GM12878 (cell line): ENCODE measurements around the gene DUSP22. TPM values are rescaled to one million over a fixed set of nuclear protein-coding genes. Genes with fewer than 3 reads are reported as not detected.

Source experiments
- HDGF ChIP-seq: fragments of 450-650 bp; IDR thresholded peaks from 2 replicates; pipeline ENCODE4 v1.6.1; 2016; ENCODE audit warnings: antibody characterized with exemption
- JUND ChIP-seq: IDR thresholded peaks from 2 replicates; pipeline ENCODE4 v1.6.1; 2012; ENCODE audit warnings: low read depth, mild to moderate bottlenecking, low read length, improper control_type of control experiment, moderate library complexity
- KLF5 ChIP-seq: fragments of 450-650 bp; IDR thresholded peaks from 2 replicates; pipeline ENCODE4 v1.6.1; 2014; ENCODE audit warnings: mild to moderate bottlenecking; ENCODE audit not compliant: partially characterized antibody
- LARP7 ChIP-seq: fragments of 450-650 bp; IDR thresholded peaks from 2 replicates; pipeline ENCODE4 v1.6.1; 2017; ENCODE audit warnings: mild to moderate bottlenecking
- NFXL1 ChIP-seq: fragments of 450-650 bp; IDR thresholded peaks from 2 replicates; pipeline ENCODE4 v1.6.1; 2017; ENCODE audit warnings: antibody characterized with exemption, mild to moderate bottlenecking, borderline replicate concordance
- NRF1 ChIP-seq: conservative IDR thresholded peaks from 2 replicates; pipeline ENCODE4 v1.6.1; 2011; ENCODE audit warnings: mild to moderate bottlenecking, low read depth, low read length, improper control_type of control experiment
- SUPT20H ChIP-seq: IDR thresholded peaks from 2 replicates; pipeline ENCODE4 v1.6.1; 2011; ENCODE audit warnings: low read depth, mild to moderate bottlenecking, low read length, moderate library complexity, borderline replicate concordance; ENCODE audit not compliant: control insufficient read depth
- ZSCAN29 ChIP-seq: fragments of 450-650 bp; IDR thresholded peaks from 2 replicates; pipeline ENCODE4 v1.6.1; 2017; ENCODE audit warnings: mild to moderate bottlenecking, moderate library complexity
- polyA plus RNA-seq, 11 experiments: library from polyadenylated mRNA; depleted of rRNA in 4 of 11; unstranded in 6 of 11; stranded (reverse) in 5 of 11; fragments of >200 nt; fragmentation: Nextera tagmentation in 4 of 11; fragmentation: Illumina TruSeq in 1 of 11; extraction: Ambion mirVana in 4 of 11; extraction: Trizol in 1 of 11; gene quantifications; 1 replicate in 1 of 11; 2 replicates in 10 of 11; pipeline versions ENCODE4 v1.2.1 to v1.2.3, GENCODE V29; 2011 to 2016; ENCODE audit warnings: inconsistent platforms in 2 of 11, missing spikeins in 2 of 11, low read depth in 1 of 11
- total RNA-seq, 4 experiments: library from RNA; depleted of rRNA in 3 of 4; stranded (reverse); fragments of >200 nt in 3 of 4; fragmentation: Illumina TruSeq in 1 of 4; extraction: Trizol in 1 of 4; gene quantifications; 2 replicates each; pipeline versions ENCODE4 v1.2.1 to v1.2.3, GENCODE V29; 2013 to 2021
- TF ChIP-seq, protein P1 (sequence below): fragments of 450-650 bp; formaldehyde crosslinking; IDR thresholded peaks from 2 replicates; pipeline ENCODE4 v1.4.0; 2022; ENCODE audit warnings: mild to moderate bottlenecking, moderate library complexity

DUSP22 gene
- total and polyA plus RNA-seq, 10 of the 15 experiments (the other 5 are each of a cell fraction or from before 2014, with no cell fraction given) = 78.9 to 156 (median 107) TPM

DNA sequence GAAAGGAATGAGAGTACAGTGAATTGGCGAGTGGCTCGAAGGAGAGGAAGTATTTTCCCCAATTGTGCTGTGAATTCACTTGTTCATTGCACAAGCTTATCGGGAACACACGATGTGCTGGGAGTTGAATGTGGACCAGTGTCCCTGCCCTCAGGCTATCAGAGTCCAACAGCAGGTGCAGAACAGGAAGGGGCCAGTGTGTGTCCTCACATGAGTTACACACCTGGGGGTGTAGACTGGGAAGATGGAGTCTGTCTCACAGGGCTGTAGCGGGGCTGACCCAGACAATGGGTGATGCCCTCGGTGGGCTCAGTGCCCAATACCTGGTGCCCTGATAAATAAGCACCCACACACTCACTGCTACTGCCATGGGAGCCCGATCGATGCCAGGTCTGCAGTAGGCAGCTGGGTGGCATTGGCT is 14.4 kb downstream of the DUSP22 start (continued):
- TF ChIP-seq, protein P1, sequence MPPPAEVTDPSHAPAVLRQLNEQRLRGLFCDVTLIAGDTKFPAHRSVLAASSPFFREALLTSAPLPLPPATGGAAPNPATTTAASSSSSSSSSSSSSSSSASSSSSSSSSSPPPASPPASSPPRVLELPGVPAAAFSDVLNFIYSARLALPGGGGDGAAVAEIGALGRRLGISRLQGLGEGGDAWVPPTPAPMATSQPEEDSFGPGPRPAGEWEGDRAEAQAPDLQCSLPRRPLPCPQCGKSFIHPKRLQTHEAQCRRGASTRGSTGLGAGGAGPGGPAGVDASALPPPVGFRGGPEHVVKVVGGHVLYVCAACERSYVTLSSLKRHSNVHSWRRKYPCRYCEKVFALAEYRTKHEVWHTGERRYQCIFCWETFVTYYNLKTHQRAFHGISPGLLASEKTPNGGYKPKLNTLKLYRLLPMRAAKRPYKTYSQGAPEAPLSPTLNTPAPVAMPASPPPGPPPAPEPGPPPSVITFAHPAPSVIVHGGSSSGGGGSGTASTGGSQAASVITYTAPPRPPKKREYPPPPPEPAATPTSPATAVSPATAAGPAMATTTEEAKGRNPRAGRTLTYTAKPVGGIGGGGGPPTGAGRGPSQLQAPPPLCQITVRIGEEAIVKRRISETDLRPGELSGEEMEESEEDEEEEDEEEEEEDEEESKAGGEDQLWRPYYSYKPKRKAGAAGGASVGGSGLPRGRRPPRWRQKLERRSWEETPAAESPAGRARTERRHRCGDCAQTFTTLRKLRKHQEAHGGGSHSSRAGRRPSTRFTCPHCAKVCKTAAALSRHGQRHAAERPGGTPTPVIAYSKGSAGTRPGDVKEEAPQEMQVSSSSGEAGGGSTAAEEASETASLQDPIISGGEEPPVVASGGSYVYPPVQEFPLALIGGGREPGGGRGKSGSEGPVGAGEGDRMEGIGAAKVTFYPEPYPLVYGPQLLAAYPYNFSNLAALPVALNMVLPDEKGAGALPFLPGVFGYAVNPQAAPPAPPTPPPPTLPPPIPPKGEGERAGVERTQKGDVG (CRISPR knock-in tag) = peak; percentile 73; the same call in 1 of the 2 replicates
- no peak for TF ChIP-seq KLF5
- TF ChIP-seq HDGF = no peak
- no peak for TF ChIP-seq JUND
- no peak for TF ChIP-seq ZSCAN29
- TF ChIP-seq LARP7 = 0 out of 2 replicates have a peak, but pooled peaks have one; percentile 69
- no peak for TF ChIP-seq NRF1
- TF ChIP-seq SUPT20H = no peak
- no peak for TF ChIP-seq NFXL1
